GM12878 (cell line): ENCODE data around the gene MIGA2. TPM values are rescaled to one million over a fixed set of nuclear protein-coding genes. Genes with fewer than 3 reads are reported as not detected.

Experiments
- ATAC-seq: fragments of 200-7000 bp; cut with Tn5 transposase; 3 replicates; pipeline ENCODE4 v1.9.1; 2020; ENCODE audit warnings: mild to moderate bottlenecking, moderate library complexity
- BruUV-seq: library from RNA; stranded (reverse); fragments of 400-500 nt; replicated peaks from 2 replicates; lab custom pipeline; 2021; lab: Mats Ljungman, UMichigan
- CTCF ChIA-PET: fragments of 300-600 bp; sonication (Branson Sonifier 250); formaldehyde crosslinking; extraction: SDS; loops from one replicate; lab custom pipeline; 2021; ENCODE audit warnings: inconsistent platforms; lab: Yijun Ruan, JAX
- POLR2A ChIA-PET: fragments of 350-600 bp; formaldehyde crosslinking; extraction: SDS; loops from one replicate; lab custom pipeline; 2021; ENCODE audit warnings: inconsistent platforms; lab: Charles Lee
- RAD21 ChIA-PET: fragments of 300-600 bp; sonication (Branson Sonifier 250); formaldehyde crosslinking; loops from one replicate; lab custom pipeline; 2023; ENCODE audit warnings: antibody characterized with exemption; ENCODE audit not compliant: unreplicated experiment; lab: Charles Lee
- SMC1A ChIA-PET: fragments of 300-600 bp; sonication (Branson Sonifier 250); formaldehyde crosslinking; loops from one replicate; lab custom pipeline; 2023; ENCODE audit not compliant: unreplicated experiment, uncharacterized antibody; lab: Charles Lee
- DNase-seq: peaks from one replicate; pipeline ENCODE4 v3.0.0-alpha.2; 2011; ENCODE audit warnings: low read depth, low spot score
- FAIRE-seq: peaks from 3 replicates; lab custom pipeline; 2011; peaks lifted over from hg19 to GRCh38; lab: Jason Lieb, UNC
- H2AFZ ChIP-seq: 2 replicates; pipeline ENCODE4 v1.6.0; 2011; ENCODE audit warnings: low read depth, low read length, control low read depth; ENCODE audit not compliant: control insufficient read depth
- H3K27ac ChIP-seq: 2 replicates; pipeline ENCODE4 v1.5.1; 2011; ENCODE audit warnings: control low read depth; ENCODE audit not compliant: control insufficient read depth, insufficient read depth
- H3K27me3 ChIP-seq, 2 experiments: replicated peaks in 1 of 2; 2 replicates each; pipeline versions ENCODE4 v1.6.0 to v1.6.1; 2011; ENCODE audit warnings: low read length in 1 of 2; ENCODE audit not compliant: control insufficient read depth in 2 of 2, insufficient read depth in 2 of 2
- H3K36me3 ChIP-seq, 2 experiments: 2 replicates each; pipeline ENCODE4 v1.5.1; 2011; ENCODE audit warnings: low read length in 1 of 2; ENCODE audit not compliant: control insufficient read depth in 2 of 2, insufficient read depth in 2 of 2
- H3K4me1 ChIP-seq: 2 replicates; pipeline ENCODE4 v1.6.1; 2011; ENCODE audit warnings: mild to moderate bottlenecking, low read length, moderate library complexity, mixed read lengths; ENCODE audit not compliant: control insufficient read depth, insufficient read depth
- H3K4me2 ChIP-seq: 2 replicates; pipeline ENCODE4 v1.6.0; 2011; ENCODE audit warnings: control low read depth; ENCODE audit not compliant: control insufficient read depth, insufficient read depth
- H3K4me3 ChIP-seq: fragments of 200-600 bp; sonication (generic); 2 replicates; pipeline ENCODE4 v1.5.1; 2016
- H3K79me2 ChIP-seq: 2 replicates; pipeline ENCODE4 v1.6.0; 2011; ENCODE audit warnings: low read length; ENCODE audit not compliant: control insufficient read depth, insufficient read depth
- H3K9ac ChIP-seq: 2 replicates; pipeline ENCODE4 v1.8.0; 2011; ENCODE audit warnings: low read length, control low read depth, mixed read lengths; ENCODE audit not compliant: control insufficient read depth, insufficient read depth
- H3K9me3 ChIP-seq: replicated peaks from 3 replicates; pipeline ENCODE4 v1.5.1; 2011; ENCODE audit warnings: mild to moderate bottlenecking, low read length; ENCODE audit not compliant: control insufficient read depth, insufficient read depth
- H4K20me1 ChIP-seq: 2 replicates; pipeline ENCODE4 v1.6.0; 2011; ENCODE audit not compliant: control insufficient read depth, insufficient read depth
- BCL11A ChIP-seq: IDR thresholded peaks from 2 replicates; pipeline ENCODE4 v1.6.1; 2011; ENCODE audit warnings: low read depth, low read length
- CREB1 ChIP-seq: IDR thresholded peaks from 2 replicates; pipeline ENCODE4 v1.6.1; 2012; ENCODE audit warnings: low read depth, mild to moderate bottlenecking, inconsistent platforms
- EGR1 ChIP-seq, 2 experiments: IDR thresholded peaks; 1 replicate in 1 of 2; 2 replicates in 1 of 2; pipeline ENCODE4 v1.6.1; 2011 to 2012; ENCODE audit warnings: low read depth in 2 of 2, low read length in 2 of 2, borderline replicate concordance in 1 of 2, mild to moderate bottlenecking in 1 of 2, moderate library complexity in 1 of 2
- ETV6 ChIP-seq, 2 experiments: fragments of 450-650 bp in 1 of 2; IDR thresholded peaks in 1 of 2; conservative IDR thresholded peaks in 1 of 2; 2 replicates each; pipeline ENCODE4 v1.6.1; 2014; ENCODE audit warnings: antibody characterized with exemption in 1 of 2, borderline replicate concordance in 1 of 2, low read depth in 1 of 2, mild to moderate bottlenecking in 1 of 2, moderate library complexity in 1 of 2
- FOXK2 ChIP-seq: fragments of 450-650 bp; IDR thresholded peaks from 2 replicates; pipeline ENCODE4 v1.6.1; 2017; ENCODE audit warnings: mild to moderate bottlenecking, moderate library complexity
- GABPA ChIP-seq: IDR thresholded peaks from 2 replicates; pipeline ENCODE4 v1.6.1; 2014; ENCODE audit warnings: antibody characterized with exemption, low read depth, mild to moderate bottlenecking, inconsistent platforms
- MYB ChIP-seq: fragments of 150-350 bp; IDR thresholded peaks from 2 replicates; pipeline ENCODE4 v1.6.1; 2014; ENCODE audit warnings: mild to moderate bottlenecking, low read depth, low read length, borderline replicate concordance
- NR2C1 ChIP-seq: fragments of 450-650 bp; IDR thresholded peaks from 2 replicates; pipeline ENCODE4 v1.6.1; 2017; ENCODE audit warnings: antibody characterized with exemption, mild to moderate bottlenecking, moderate library complexity
- RBBP5 ChIP-seq: fragments of 200-600 bp; sonication (generic); conservative IDR thresholded peaks from 2 replicates; pipeline ENCODE4 v1.6.1; 2016
- RELB ChIP-seq: fragments of 450-650 bp; IDR thresholded peaks from 2 replicates; pipeline ENCODE4 v1.6.1; 2017; ENCODE audit warnings: low read depth, mild to moderate bottlenecking, moderate library complexity
- SMARCA5 ChIP-seq: fragments of 450-650 bp; IDR thresholded peaks from 2 replicates; pipeline ENCODE4 v1.6.1; 2017; ENCODE audit warnings: mild to moderate bottlenecking
- SP1 ChIP-seq: IDR thresholded peaks from one replicate; pipeline ENCODE4 v1.6.1; 2011; ENCODE audit warnings: low read depth, low read length
- STAT1 ChIP-seq: fragments of 450-650 bp; conservative IDR thresholded peaks from 2 replicates; pipeline ENCODE4 v1.6.1; 2014; ENCODE audit warnings: antibody characterized with exemption, mild to moderate bottlenecking
- STAT3 ChIP-seq: IDR thresholded peaks from 2 replicates; pipeline ENCODE4 v1.6.1; 2011; ENCODE audit warnings: low read depth, low read length, improper control_type of control experiment
- SUPT20H ChIP-seq: IDR thresholded peaks from 2 replicates; pipeline ENCODE4 v1.6.1; 2011; ENCODE audit warnings: low read depth, mild to moderate bottlenecking, low read length, moderate library complexity, borderline replicate concordance; ENCODE audit not compliant: control insufficient read depth
- SUZ12 ChIP-seq: fragments of 200-600 bp; sonication (generic); IDR thresholded peaks from one replicate; pipeline ENCODE4 v1.6.1; 2018; ENCODE audit warnings: antibody characterized with exemption, mild to moderate bottlenecking; ENCODE audit not compliant: unreplicated experiment
- TARDBP ChIP-seq: IDR thresholded peaks from 2 replicates; pipeline ENCODE4 v1.6.1; 2016; ENCODE audit warnings: borderline replicate concordance
- TCF12 ChIP-seq: IDR thresholded peaks from 2 replicates; pipeline ENCODE4 v1.6.1; 2011; ENCODE audit warnings: low read depth, mild to moderate bottlenecking, low read length
- TCF7 ChIP-seq: IDR thresholded peaks from 2 replicates; pipeline ENCODE4 v1.6.1; 2014; ENCODE audit warnings: antibody characterized with exemption, borderline replicate concordance
- ZNF622 ChIP-seq: fragments of 450-650 bp; IDR thresholded peaks from 2 replicates; pipeline ENCODE4 v1.6.1; 2017; ENCODE audit warnings: mild to moderate bottlenecking, inconsistent platforms
- WGBS: methylation state at CpG from one replicate; pipeline ENCODE4 v1.1.6; 2016; ENCODE audit warnings: low lambda C conversion rate; ENCODE audit not compliant: insufficient replicate concordance, insufficient coverage; ENCODE audit errors: missing lambda C conversion rate; 5-methylcytosine and 5-hydroxymethylcytosine counted together
- in situ Hi-C: fragments of 300-500 bp; cut with MboI; formaldehyde crosslinking; loops from 9 replicates; pipeline ENCODE4 v1.14.3; 2018; ENCODE audit warnings: mixed read lengths
- intact Hi-C: fragments of 100-400 bp; cut with micrococcal nuclease; formaldehyde crosslinking; loops from one replicate; pipeline ENCODE4 v1.14.2; 2022; ENCODE audit not compliant: unreplicated experiment
- polyA plus RNA-seq, 11 experiments: library from polyadenylated mRNA; depleted of rRNA in 4 of 11; unstranded in 6 of 11; stranded (reverse) in 5 of 11; fragments of >200 nt; fragmentation: Nextera tagmentation in 4 of 11; fragmentation: Illumina TruSeq in 1 of 11; extraction: Ambion mirVana in 4 of 11; extraction: Trizol in 1 of 11; gene quantifications; 1 replicate in 1 of 11; 2 replicates in 10 of 11; pipeline versions ENCODE4 v1.2.1 to v1.2.3, GENCODE V29; 2011 to 2016; ENCODE audit warnings: inconsistent platforms in 2 of 11, missing spikeins in 2 of 11, low read depth in 1 of 11
- total RNA-seq, 4 experiments: library from RNA; depleted of rRNA in 3 of 4; stranded (reverse); fragments of >200 nt in 3 of 4; fragmentation: Illumina TruSeq in 1 of 4; extraction: Trizol in 1 of 4; gene quantifications; 2 replicates each; pipeline versions ENCODE4 v1.2.1 to v1.2.3, GENCODE V29; 2013 to 2021
- TF ChIP-seq, protein P1 (sequence below): fragments of 450-650 bp; IDR thresholded peaks from 2 replicates; pipeline ENCODE4 v1.6.1; 2018; ENCODE audit warnings: mild to moderate bottlenecking, low read depth, moderate library complexity; ENCODE audit not compliant: partially characterized antibody

Gene MIGA2
- total and polyA plus RNA-seq, 10 of the 15 experiments (the other 5 are each of a cell fraction or from before 2014, with no cell fraction given): 0.14 to 31.0 (median 12.7) TPM

- TF ChIP-seq TCF7: no peak
- TF ChIP-seq RBBP5: no peak
- TF ChIP-seq, protein P1, sequence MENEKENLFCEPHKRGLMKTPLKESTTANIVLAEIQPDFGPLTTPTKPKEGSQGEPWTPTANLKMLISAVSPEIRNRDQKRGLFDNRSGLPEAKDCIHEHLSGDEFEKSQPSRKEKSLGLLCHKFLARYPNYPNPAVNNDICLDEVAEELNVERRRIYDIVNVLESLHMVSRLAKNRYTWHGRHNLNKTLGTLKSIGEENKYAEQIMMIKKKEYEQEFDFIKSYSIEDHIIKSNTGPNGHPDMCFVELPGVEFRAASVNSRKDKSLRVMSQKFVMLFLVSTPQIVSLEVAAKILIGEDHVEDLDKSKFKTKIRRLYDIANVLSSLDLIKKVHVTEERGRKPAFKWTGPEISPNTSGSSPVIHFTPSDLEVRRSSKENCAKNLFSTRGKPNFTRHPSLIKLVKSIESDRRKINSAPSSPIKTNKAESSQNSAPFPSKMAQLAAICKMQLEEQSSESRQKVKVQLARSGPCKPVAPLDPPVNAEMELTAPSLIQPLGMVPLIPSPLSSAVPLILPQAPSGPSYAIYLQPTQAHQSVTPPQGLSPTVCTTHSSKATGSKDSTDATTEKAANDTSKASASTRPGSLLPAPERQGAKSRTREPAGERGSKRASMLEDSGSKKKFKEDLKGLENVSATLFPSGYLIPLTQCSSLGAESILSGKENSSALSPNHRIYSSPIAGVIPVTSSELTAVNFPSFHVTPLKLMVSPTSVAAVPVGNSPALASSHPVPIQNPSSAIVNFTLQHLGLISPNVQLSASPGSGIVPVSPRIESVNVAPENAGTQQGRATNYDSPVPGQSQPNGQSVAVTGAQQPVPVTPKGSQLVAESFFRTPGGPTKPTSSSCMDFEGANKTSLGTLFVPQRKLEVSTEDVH: no peak
- no peak for TF ChIP-seq GABPA
- no peak for TF ChIP-seq TARDBP
- no peak for TF ChIP-seq SUZ12
Observed at GRCh38 chr9:129014124-129014523, 22.3 kb upstream of the MIGA2 start (continued).

GRCh38 chr9:129014608-129015007 lies 21.8 kb upstream of the MIGA2 start:
- Histone ChIP-seq H4K20me1 (no peaks in the 10 kb centered on the region), H3K9ac (no peak overlapping the region), H3K4me1 (no peaks in the 10 kb centered on the region), H3K4me3 (no peak overlapping the region), H3K4me2 (no peak overlapping the region), H3K9me3 (no peaks in the 10 kb centered on the region), H2AFZ (no peak overlapping the region), H3K36me3 (peaks cover 0 to 3% of the 10 kb centered on the region in 2 experiments; a peak in 3 of 4 replicates), H3K27ac (no peak overlapping the region), H3K27me3 (no peaks in the 10 kb centered on the region), H3K79me2 (no peaks in the 10 kb centered on the region)
- 88% methylated on average over 8 of the region's 8 CpGs for WGBS
- RAD21 ChIA-PET: no interaction called here
- SMC1A ChIA-PET: no interaction called here
- FAIRE-seq: no peak
- ATAC-seq: no peak
- intact Hi-C loops: no loop called here
- BruUV-seq: no TSS peak
- in situ Hi-C loops: no loop called here
- CTCF ChIA-PET: no interaction called here
- no peak for DNase-seq
- POLR2A ChIA-PET: no interaction called here
- TF ChIP-seq TCF7 (no peak), STAT3 (no peak), ZNF622 (no peak), CREB1 (no peak), SP1 (no peak), MYB (no peak), SUPT20H (no peak), ETV6 (conservative IDR thresholded peaks at IDR 0.05 in 1 of 2, IDR thresholded peaks at IDR 0.05 in 1 of 2; ENCODE audit: borderline replicate concordance in 1 of 2, low read depth in 1 of 2) (no peak), EGR1 (IDR thresholded peaks at IDR 0.05; ENCODE audit: borderline replicate concordance in 1 of 2, low read depth in 2 of 2, low read length in 2 of 2) (no peak), RELB (no peak), STAT1 (no peak), FOXK2 (no peak), SMARCA5 (no peak), BCL11A (no peak), NR2C1 (no peak), TCF12 (no peak)
